ENCODE data around the gene ADCY1. TPM values are rescaled to one million over a fixed set of nuclear protein-coding genes. Genes with fewer than 3 reads are reported as not detected.

Gene ADCY1
- total and polyA plus RNA-seq, 2 donors (not counting 3 experiments of a cell fraction or from before 2014, with no cell fraction given) = 0.52 to 1.6 TPM

DNA sequence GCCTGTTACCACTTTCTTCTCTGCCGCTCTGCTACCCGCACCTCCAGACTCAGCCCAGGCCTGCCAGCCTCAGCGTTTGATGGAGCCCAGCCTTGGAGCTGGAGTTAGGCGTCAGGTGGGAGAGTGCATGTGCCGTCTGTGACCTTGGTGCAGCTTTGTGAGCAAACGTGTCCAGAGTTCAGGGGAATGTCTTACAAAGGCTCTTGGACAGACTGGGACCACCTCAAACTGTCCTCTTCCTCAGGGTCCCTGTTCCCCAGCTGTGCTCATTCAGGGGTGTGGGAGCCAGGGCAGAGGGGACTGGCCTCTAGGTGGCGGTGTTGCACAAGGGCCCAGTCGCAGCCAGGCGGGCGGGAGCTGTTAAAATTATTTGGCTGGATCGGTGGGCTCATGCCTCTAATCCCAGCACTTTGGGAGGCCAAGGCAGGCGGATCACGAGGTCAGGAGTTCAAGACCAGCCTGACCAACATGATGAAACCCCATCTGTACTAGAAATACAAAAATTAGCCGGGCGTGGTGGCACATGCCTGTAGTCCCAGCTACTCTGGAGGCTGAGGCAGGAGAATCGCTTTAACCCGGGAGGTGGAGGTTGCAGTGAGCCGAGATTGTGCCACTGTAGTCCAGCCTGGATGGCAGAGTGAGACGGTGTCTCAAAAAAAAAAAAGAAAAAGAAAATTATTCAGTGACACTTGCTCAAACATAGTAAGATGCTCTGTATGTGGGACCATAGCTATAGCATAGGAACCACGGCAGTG is 89.2 kb downstream of the ADCY1 start:
- Histone ChIP-seq H2AFZ (ENCODE audit: low read depth, low read length) (no peak overlapping the region), H3K4me1 (ENCODE audit: control insufficient read depth, extremely low read depth, insufficient read depth, low read length) (no peaks in the 10 kb centered on the region), H3K27ac (ENCODE audit: insufficient read depth, low read depth, low read length) (no peak overlapping the region), H3K9me3 (replicated peaks; ENCODE audit: control insufficient read depth, insufficient read depth, low read length) (no peaks in the 10 kb centered on the region), H4K20me1 (replicated peaks; ENCODE audit: control insufficient read depth, extremely low read depth, insufficient read depth, low read length) (no peaks in the 10 kb centered on the region), H3K27me3 (ENCODE audit: control insufficient read depth in 2 of 2, insufficient read depth in 2 of 2, low read length in 2 of 2) (no peaks in the 10 kb centered on the region), H3K9me1 (replicated peaks; ENCODE audit: control insufficient read depth, extremely low read depth, insufficient read depth, low read length) (no peaks in the 10 kb centered on the region), H3K79me2 (ENCODE audit: control insufficient read depth, insufficient read depth, low read length) (no peaks in the 10 kb centered on the region), H3K36me3 (ENCODE audit: control insufficient read depth in 2 of 2, extremely low read depth in 1 of 2, insufficient read depth in 2 of 2, low read length in 2 of 2) (no peaks in the 10 kb centered on the region), H3K9ac (replicated peaks; ENCODE audit: extremely low read depth, insufficient read depth, low read length) (no peak overlapping the region), H3K4me2 (ENCODE audit: insufficient read depth, low read length) (no peak overlapping the region), H3K4me3 (replicated peaks in 1 of 3; ENCODE audit: insufficient read depth in 1 of 3, low read depth in 1 of 3, low read length in 3 of 3) (no peak overlapping the region)
- DNase-seq (ENCODE audit: low read depth, low spot score) (no peak), FAIRE-seq (no peak)
- POLR2A ChIA-PET = no interaction called here
- dilution Hi-C loops (cut with MboI; ENCODE audit: extremely low pct_ligation_motif_present, low sequenced_read_pairs) = no loop called here
- intact Hi-C loops (cut with micrococcal nuclease) = no loop called here
- CTCF ChIA-PET = interaction anchor here (0.6 to 4.6 kb wide), 35 partner anchors 9 to 1425 kb away, joined by 3 to 160 read pairs (median 4); partner anchors contain the start of gene IGFBP3
- no TSS peak for BruUV-seq (replicated peaks)
- TF ChIP-seq, protein P1, sequence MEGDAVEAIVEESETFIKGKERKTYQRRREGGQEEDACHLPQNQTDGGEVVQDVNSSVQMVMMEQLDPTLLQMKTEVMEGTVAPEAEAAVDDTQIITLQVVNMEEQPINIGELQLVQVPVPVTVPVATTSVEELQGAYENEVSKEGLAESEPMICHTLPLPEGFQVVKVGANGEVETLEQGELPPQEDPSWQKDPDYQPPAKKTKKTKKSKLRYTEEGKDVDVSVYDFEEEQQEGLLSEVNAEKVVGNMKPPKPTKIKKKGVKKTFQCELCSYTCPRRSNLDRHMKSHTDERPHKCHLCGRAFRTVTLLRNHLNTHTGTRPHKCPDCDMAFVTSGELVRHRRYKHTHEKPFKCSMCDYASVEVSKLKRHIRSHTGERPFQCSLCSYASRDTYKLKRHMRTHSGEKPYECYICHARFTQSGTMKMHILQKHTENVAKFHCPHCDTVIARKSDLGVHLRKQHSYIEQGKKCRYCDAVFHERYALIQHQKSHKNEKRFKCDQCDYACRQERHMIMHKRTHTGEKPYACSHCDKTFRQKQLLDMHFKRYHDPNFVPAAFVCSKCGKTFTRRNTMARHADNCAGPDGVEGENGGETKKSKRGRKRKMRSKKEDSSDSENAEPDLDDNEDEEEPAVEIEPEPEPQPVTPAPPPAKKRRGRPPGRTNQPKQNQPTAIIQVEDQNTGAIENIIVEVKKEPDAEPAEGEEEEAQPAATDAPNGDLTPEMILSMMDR (IDR thresholded peaks at IDR 0.05; ENCODE audit: extremely low read depth in 1 of 2, insufficient read depth in 1 of 2, low read depth in 1 of 2, low read length in 2 of 2) = peak; percentile 63 to 72
- no peak for TF ChIP-seq FOS (IDR thresholded peaks at IDR 0.05; ENCODE audit: borderline replicate concordance, insufficient read depth, low read length)

DNA sequence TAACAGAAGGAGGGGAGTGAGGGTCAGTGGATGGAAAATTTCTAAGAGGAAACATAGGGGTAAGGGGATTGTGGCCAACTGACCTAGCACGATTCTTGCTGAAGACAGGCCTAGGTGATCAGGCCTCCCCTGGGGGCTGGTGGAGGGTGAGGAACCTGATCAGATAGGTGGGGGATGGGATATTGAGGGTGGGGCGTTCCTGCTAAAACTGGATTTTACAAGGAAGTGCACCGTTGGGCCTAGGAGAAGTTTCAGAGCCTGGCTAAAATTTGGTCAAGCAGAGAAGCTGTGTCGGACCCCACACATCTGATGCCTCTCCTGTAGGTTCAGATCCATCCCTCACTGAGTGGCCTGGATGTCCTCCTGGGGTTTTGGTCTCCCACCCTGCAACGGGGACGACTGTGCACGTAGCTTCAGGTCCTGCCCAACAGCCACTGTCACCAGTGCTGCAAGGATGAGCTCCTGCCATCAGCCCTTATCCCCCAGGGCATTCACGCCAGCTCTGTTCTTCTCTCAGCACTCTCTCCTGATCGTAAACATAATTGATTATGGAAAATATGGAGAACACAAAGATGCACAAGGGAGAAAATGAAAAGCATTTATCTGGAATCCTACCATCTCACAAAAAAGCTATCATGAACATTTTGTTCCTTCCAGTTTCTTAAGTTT is 89.9 kb downstream of the ADCY1 start:
- no TSS peak for BruUV-seq (replicated peaks)
- Histone ChIP-seq H3K4me3 (replicated peaks in 1 of 3; ENCODE audit: insufficient read depth in 1 of 3, low read depth in 1 of 3, low read length in 3 of 3) (no peak overlapping the region), H4K20me1 (replicated peaks; ENCODE audit: control insufficient read depth, extremely low read depth, insufficient read depth, low read length) (no peaks in the 10 kb centered on the region), H3K4me2 (ENCODE audit: insufficient read depth, low read length) (no peak overlapping the region), H3K27me3 (ENCODE audit: control insufficient read depth in 2 of 2, insufficient read depth in 2 of 2, low read length in 2 of 2) (no peaks in the 10 kb centered on the region), H2AFZ (ENCODE audit: low read depth, low read length) (no peak overlapping the region), H3K9ac (replicated peaks; ENCODE audit: extremely low read depth, insufficient read depth, low read length) (no peak overlapping the region), H3K27ac (ENCODE audit: insufficient read depth, low read depth, low read length) (no peak overlapping the region), H3K79me2 (ENCODE audit: control insufficient read depth, insufficient read depth, low read length) (no peaks in the 10 kb centered on the region), H3K4me1 (ENCODE audit: control insufficient read depth, extremely low read depth, insufficient read depth, low read length) (no peaks in the 10 kb centered on the region), H3K9me1 (replicated peaks; ENCODE audit: control insufficient read depth, extremely low read depth, insufficient read depth, low read length) (no peaks in the 10 kb centered on the region), H3K9me3 (replicated peaks; ENCODE audit: control insufficient read depth, insufficient read depth, low read length) (no peaks in the 10 kb centered on the region), H3K36me3 (ENCODE audit: control insufficient read depth in 2 of 2, extremely low read depth in 1 of 2, insufficient read depth in 2 of 2, low read length in 2 of 2) (no peaks in the 10 kb centered on the region)
- DNase-seq (ENCODE audit: low read depth, low spot score) (no peak), FAIRE-seq (no peak)
- ChIA-PET POLR2A (no interaction called here), CTCF (interaction anchor here (0.6 to 4.6 kb wide), 34 partner anchors 8 to 1424 kb away, joined by 3 to 160 read pairs (median 4); partner anchors contain the start of gene IGFBP3)
- intact Hi-C loops (cut with micrococcal nuclease) (no loop called here), dilution Hi-C loops (cut with MboI; ENCODE audit: extremely low pct_ligation_motif_present, low sequenced_read_pairs) (no loop called here)
- TF ChIP-seq GATA2 (IDR thresholded peaks at IDR 0.05; ENCODE audit: insufficient read depth, insufficient read length, low read depth, low read length) (no peak), JUN (IDR thresholded peaks at IDR 0.05; ENCODE audit: borderline replicate concordance, insufficient read depth, insufficient read length, low read depth) (no peak), POLR2AphosphoS5 (IDR thresholded peaks at IDR 0.05; ENCODE audit: insufficient read depth, low read depth, low read length) (no peak), POLR2A (IDR thresholded peaks at IDR 0.05; ENCODE audit: low read depth, low read length) (no peak), EZH2 (IDR thresholded peaks at IDR 0.05; ENCODE audit: borderline replicate concordance, low read depth, low read length, severe bottlenecking) (no peak), MYC (IDR thresholded peaks at IDR 0.05; ENCODE audit: low read depth, low read length) (no peak), FOS (IDR thresholded peaks at IDR 0.05; ENCODE audit: borderline replicate concordance, insufficient read depth, low read length) (no peak)
- TF ChIP-seq, protein P2, sequence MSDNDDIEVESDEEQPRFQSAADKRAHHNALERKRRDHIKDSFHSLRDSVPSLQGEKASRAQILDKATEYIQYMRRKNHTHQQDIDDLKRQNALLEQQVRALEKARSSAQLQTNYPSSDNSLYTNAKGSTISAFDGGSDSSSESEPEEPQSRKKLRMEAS (IDR thresholded peaks at IDR 0.05; ENCODE audit: insufficient read depth, insufficient read length) = no peak
- TF ChIP-seq, protein P1 (IDR thresholded peaks at IDR 0.05; ENCODE audit: extremely low read depth in 1 of 2, insufficient read depth in 1 of 2, low read depth in 1 of 2, low read length in 2 of 2) = no peak

All from endothelial cell of umbilical vein (primary cell).